Neural crest cell (in vitro differentiated cells): ENCODE data around the gene SPATA12. TPM values are rescaled to one million over a fixed set of nuclear protein-coding genes. Genes with fewer than 3 reads are reported as not detected.

Experiments used
- DNase-seq: peaks from one replicate; pipeline ENCODE4 v3.0.0; 2021; ENCODE audit warnings: low read depth, mixed read lengths, low spot score
- H3K27ac Mint-ChIP-seq: one replicate; pipeline ENCODE4 v1.8.0; 2021; ENCODE audit warnings: mild to moderate bottlenecking, mixed read lengths; ENCODE audit not compliant: unreplicated experiment
- H3K27me3 Mint-ChIP-seq: 2 replicates; pipeline ENCODE4 v1.8.0; 2021; ENCODE audit warnings: low read depth, mild to moderate bottlenecking, mixed read lengths
- H3K36me3 Mint-ChIP-seq: 2 replicates; pipeline ENCODE4 v1.8.0; 2021; ENCODE audit warnings: low read depth, mild to moderate bottlenecking, mixed read lengths
- H3K4me1 Mint-ChIP-seq: 2 replicates; pipeline ENCODE4 v1.8.0; 2021; ENCODE audit warnings: mixed read lengths
- H3K4me3 Mint-ChIP-seq: one replicate; pipeline ENCODE4 v1.8.0; 2021; ENCODE audit warnings: mild to moderate bottlenecking, mixed read lengths
- H3K9me3 Mint-ChIP-seq: 2 replicates; pipeline ENCODE4 v1.8.0; 2021; ENCODE audit warnings: mixed read lengths
- total RNA-seq: library from RNA; stranded (reverse); gene quantifications from 2 replicates; pipeline ENCODE4 v1.2.1, GENCODE V29; 2021
- TF ChIP-seq, protein P1 (sequence below): fragments of 200-600 bp; sonication (generic); conservative IDR thresholded peaks from 2 replicates; pipeline ENCODE4 v1.5.0; 2021; ENCODE audit warnings: antibody characterized with exemption, mild to moderate bottlenecking

Gene SPATA12
- total RNA-seq, 1 donor from 2014 or later: not detected

- H3K36me3 Mint-ChIP-seq: peaks cover 7% of the 10 kb centered on the region
- peak overlapping the region; percentile 93 for H3K27ac Mint-ChIP-seq
- TF ChIP-seq, protein P1, sequence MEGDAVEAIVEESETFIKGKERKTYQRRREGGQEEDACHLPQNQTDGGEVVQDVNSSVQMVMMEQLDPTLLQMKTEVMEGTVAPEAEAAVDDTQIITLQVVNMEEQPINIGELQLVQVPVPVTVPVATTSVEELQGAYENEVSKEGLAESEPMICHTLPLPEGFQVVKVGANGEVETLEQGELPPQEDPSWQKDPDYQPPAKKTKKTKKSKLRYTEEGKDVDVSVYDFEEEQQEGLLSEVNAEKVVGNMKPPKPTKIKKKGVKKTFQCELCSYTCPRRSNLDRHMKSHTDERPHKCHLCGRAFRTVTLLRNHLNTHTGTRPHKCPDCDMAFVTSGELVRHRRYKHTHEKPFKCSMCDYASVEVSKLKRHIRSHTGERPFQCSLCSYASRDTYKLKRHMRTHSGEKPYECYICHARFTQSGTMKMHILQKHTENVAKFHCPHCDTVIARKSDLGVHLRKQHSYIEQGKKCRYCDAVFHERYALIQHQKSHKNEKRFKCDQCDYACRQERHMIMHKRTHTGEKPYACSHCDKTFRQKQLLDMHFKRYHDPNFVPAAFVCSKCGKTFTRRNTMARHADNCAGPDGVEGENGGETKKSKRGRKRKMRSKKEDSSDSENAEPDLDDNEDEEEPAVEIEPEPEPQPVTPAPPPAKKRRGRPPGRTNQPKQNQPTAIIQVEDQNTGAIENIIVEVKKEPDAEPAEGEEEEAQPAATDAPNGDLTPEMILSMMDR: no peak
- peaks cover 3% of the 10 kb centered on the region for H3K9me3 Mint-ChIP-seq
- no peak overlapping the region for H3K4me3 Mint-ChIP-seq
- H3K27me3 Mint-ChIP-seq: no peaks in the 10 kb centered on the region
- no peak for DNase-seq
- peaks cover 34% of the 10 kb centered on the region for H3K4me1 Mint-ChIP-seq
These were observed 43.0 kb upstream of the SPATA12 start for GRCh38 chr3:57017459-57017845.

DNA sequence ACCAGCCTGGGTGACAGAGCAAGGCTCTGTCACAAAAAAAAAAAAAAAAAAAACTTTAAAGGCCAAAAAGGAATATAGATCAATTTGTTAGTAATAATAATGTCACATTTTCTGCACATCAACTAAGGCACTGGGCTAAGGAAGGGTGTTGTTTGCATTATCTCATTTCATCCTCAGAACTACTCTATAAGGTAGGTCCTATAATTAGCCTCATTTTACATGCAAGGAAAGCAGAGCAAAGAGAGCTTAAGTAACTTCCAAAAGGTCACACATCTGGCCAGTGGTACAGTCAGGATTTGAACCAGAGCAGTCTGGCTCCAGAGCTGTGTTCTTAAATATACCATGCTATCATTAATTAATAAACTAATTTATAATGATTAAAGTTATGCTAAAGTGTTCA is 42.2 kb upstream of the SPATA12 start:
- Mint-ChIP-seq H3K36me3 (peaks cover 7% of the 10 kb centered on the region), H3K4me1 (peaks cover 34% of the 10 kb centered on the region), H3K27ac (no peak overlapping the region), H3K27me3 (no peaks in the 10 kb centered on the region), H3K4me3 (no peak overlapping the region), H3K9me3 (peaks cover 3% of the 10 kb centered on the region)
- no peak for DNase-seq
- TF ChIP-seq, protein P1: no peak

DNA sequence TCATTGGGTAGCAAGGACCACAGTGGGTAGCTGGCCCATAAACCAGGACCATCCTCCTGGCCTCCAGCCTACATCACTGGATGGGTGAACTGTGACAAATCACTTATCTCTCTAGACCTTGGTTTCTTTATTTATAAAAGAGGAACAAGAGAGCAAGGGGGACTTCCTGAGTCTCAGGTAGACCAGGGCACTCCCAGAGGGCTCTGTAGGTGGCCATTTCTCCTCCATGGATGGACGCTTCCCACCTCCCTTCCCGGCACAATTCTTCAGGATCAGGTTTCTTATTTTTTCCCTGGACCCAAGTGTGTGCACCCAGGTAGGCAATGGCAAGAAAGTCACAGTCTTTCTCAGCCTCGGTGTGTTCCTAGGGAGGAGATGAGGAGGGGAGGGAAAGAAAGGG is 41.4 kb upstream of the SPATA12 start:
- no peaks in the 10 kb centered on the region for H3K27me3 Mint-ChIP-seq
- no peak for DNase-seq
- peaks cover 5% of the 10 kb centered on the region for H3K36me3 Mint-ChIP-seq
- peaks cover 31% of the 10 kb centered on the region for H3K4me1 Mint-ChIP-seq
- TF ChIP-seq, protein P1: no peak
- peaks cover 3% of the 10 kb centered on the region for H3K9me3 Mint-ChIP-seq
- no peak overlapping the region for H3K27ac Mint-ChIP-seq
- H3K4me3 Mint-ChIP-seq: no peak overlapping the region

GRCh38 chr3:57025237-57025636 is 35.2 kb upstream of the SPATA12 start:
- no peaks in the 10 kb centered on the region for H3K27me3 Mint-ChIP-seq
- no peaks in the 10 kb centered on the region for H3K4me1 Mint-ChIP-seq
- no peaks in the 10 kb centered on the region for H3K9me3 Mint-ChIP-seq
- H3K4me3 Mint-ChIP-seq: no peak overlapping the region
- no peaks in the 10 kb centered on the region for H3K36me3 Mint-ChIP-seq
- TF ChIP-seq, protein P1: no peak
- DNase-seq: no peak
- H3K27ac Mint-ChIP-seq: no peak overlapping the region

GRCh38 chr3:57026944-57027343 is 33.5 kb upstream of the SPATA12 start:
- H3K4me1 Mint-ChIP-seq: no peaks in the 10 kb centered on the region
- no peak for DNase-seq

More at GRCh38 chr3:57026944-57027343, 33.5 kb upstream of the SPATA12 start:
- no peaks in the 10 kb centered on the region for H3K9me3 Mint-ChIP-seq
- no peaks in the 10 kb centered on the region for H3K27me3 Mint-ChIP-seq
- H3K36me3 Mint-ChIP-seq: no peaks in the 10 kb centered on the region
- H3K27ac Mint-ChIP-seq: no peak overlapping the region
- TF ChIP-seq, protein P1: no peak
- H3K4me3 Mint-ChIP-seq: no peak overlapping the region
